ENCODE results near the gene NPIPA1.
"Not testable (repeated sequence)": the region's sequence is repeated elsewhere in the genome, so short reads cannot be mapped to it uniquely, and the experiment has no call there.

The NPIPA1 gene

GRCh38 chr16:14924359-14924758 is 12.9 kb upstream of the NPIPA1 start:
- DNase-seq (ENCODE audit: low spot score); CTCF ChIA-PET; POLR2A ChIA-PET (ENCODE audit: low non-redundant PET); H3K27ac ChIP-seq: not testable (repeated sequence)

GRCh38 chr16:14924982-14925381 is 12.3 kb upstream of the NPIPA1 start:
- CTCF ChIA-PET; POLR2A ChIA-PET (ENCODE audit: low non-redundant PET); H3K27ac ChIP-seq; DNase-seq (ENCODE audit: low spot score): not testable (repeated sequence)

GRCh38 chr16:14928064-14928714 is 9.1 kb upstream of the NPIPA1 start:
- DNase-seq (ENCODE audit: low spot score); CTCF ChIA-PET; POLR2A ChIA-PET (ENCODE audit: low non-redundant PET); H3K27ac ChIP-seq: not testable (repeated sequence)

- DNase-seq (ENCODE audit: low spot score); H3K27ac ChIP-seq; CTCF ChIA-PET; POLR2A ChIA-PET (ENCODE audit: low non-redundant PET): not testable (repeated sequence)
Observed at GRCh38 chr16:14929176-14929575, 8.1 kb upstream of the NPIPA1 start.

GRCh38 chr16:14930246-14930645 is 7.0 kb upstream of the NPIPA1 start:
- H3K27ac ChIP-seq; CTCF ChIA-PET; DNase-seq (ENCODE audit: low spot score); POLR2A ChIA-PET (ENCODE audit: low non-redundant PET): not testable (repeated sequence)

GRCh38 chr16:14930971-14931370 is 6.3 kb upstream of the NPIPA1 start:
- DNase-seq (ENCODE audit: low spot score); CTCF ChIA-PET; H3K27ac ChIP-seq; POLR2A ChIA-PET (ENCODE audit: low non-redundant PET): not testable (repeated sequence)

GRCh38 chr16:14932581-14933375 is 4.5 kb upstream of the NPIPA1 start:
- H3K27ac ChIP-seq; DNase-seq (ENCODE audit: low spot score); POLR2A ChIA-PET (ENCODE audit: low non-redundant PET); CTCF ChIA-PET: not testable (repeated sequence)

- DNase-seq (ENCODE audit: low spot score); H3K27ac ChIP-seq; POLR2A ChIA-PET (ENCODE audit: low non-redundant PET); CTCF ChIA-PET: not testable (repeated sequence)
Observed at GRCh38 chr16:14937994-14938393, 751 bp downstream of the NPIPA1 start.

GRCh38 chr16:14942686-14943085 is 5.4 kb downstream of the NPIPA1 start:
- CTCF ChIA-PET; H3K27ac ChIP-seq; DNase-seq (ENCODE audit: low spot score); POLR2A ChIA-PET (ENCODE audit: low non-redundant PET): not testable (repeated sequence)

- POLR2A ChIA-PET (ENCODE audit: low non-redundant PET) = no interaction called here
- CTCF ChIA-PET = interaction anchor here (0.6 kb wide), 1 partner anchor 49 kb away, joined by 5 read pairs; no protein-coding TSS in a partner anchor
- no peak for DNase-seq (ENCODE audit: low spot score)
- H3K27ac ChIP-seq = no peak overlapping the region
- TF ChIP-seq CTCF (conservative IDR thresholded peaks at IDR 0.05; ENCODE audit: low read depth) = no peak
Observed at GRCh38 chr16:14955546-14956231, 18.4 kb downstream of the NPIPA1 start.

GRCh38 chr16:14957576-14958322 is 20.5 kb downstream of the NPIPA1 start:
- no peak for DNase-seq (ENCODE audit: low spot score)
- ChIA-PET POLR2A (ENCODE audit: low non-redundant PET) (no interaction called here), CTCF (no interaction called here)
- no peak for TF ChIP-seq CTCF (conservative IDR thresholded peaks at IDR 0.05; ENCODE audit: low read depth)
- H3K27ac ChIP-seq = no peak overlapping the region
